ENCODE results near the gene ASTN2.

Gene ASTN2

DNA sequence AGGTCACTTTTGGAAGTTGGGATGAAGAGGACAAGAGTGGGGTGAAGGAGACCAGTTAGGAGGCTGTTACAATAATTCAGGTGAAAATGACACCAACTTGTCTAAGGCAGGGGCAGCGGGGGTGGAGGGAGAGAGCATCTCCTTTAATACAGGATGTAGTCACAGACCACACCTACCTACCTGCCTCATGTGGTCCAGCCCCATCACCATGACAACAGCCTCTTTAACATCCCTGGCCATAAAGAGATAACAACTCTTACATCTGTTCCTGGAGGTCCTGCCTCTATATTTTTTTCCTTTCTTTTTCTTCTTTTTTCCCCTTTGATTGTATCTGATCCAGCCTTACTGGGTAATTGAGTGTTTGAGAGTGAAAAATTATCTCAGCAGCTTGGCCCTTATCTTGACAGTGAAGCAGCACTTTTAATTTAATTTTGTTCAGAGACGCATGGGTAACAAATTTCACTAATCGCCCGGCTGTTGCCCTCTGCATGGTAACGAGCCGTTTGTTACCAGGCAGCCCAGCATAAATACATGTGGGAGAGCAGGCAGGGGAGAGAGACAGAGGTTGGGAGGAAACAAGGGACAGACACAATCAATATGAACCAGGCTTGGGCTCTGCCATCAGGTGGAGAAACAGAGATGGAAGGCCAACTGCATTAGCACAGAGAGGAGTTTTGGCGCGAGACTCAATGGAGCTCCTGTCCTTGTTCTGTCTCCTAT is 338.1 kb downstream of the ASTN2 start:
- DNase-seq (ENCODE audit: low read depth, low spot score) = no peak

DNA sequence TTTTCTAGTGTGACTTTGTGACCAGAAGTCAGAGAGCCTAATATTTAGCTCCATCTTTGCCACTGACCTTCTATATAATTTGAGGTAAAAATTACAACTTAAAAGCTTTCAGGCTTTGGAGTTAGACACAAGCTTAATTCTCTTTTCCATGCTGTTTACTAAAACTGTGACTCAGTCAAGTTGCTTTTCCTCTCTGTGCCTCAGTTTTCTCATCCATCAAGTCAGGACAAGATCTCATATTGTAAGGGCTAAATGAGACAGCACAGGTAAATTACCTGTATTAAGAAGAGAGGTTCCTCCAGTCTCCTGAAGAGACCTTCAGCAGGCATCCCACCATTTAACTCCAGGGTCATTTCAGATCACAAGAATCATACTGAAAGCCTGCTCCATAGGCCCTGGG is 339.2 kb downstream of the ASTN2 start:
- DNase-seq (ENCODE audit: low read depth, low spot score) = no peak

DNA sequence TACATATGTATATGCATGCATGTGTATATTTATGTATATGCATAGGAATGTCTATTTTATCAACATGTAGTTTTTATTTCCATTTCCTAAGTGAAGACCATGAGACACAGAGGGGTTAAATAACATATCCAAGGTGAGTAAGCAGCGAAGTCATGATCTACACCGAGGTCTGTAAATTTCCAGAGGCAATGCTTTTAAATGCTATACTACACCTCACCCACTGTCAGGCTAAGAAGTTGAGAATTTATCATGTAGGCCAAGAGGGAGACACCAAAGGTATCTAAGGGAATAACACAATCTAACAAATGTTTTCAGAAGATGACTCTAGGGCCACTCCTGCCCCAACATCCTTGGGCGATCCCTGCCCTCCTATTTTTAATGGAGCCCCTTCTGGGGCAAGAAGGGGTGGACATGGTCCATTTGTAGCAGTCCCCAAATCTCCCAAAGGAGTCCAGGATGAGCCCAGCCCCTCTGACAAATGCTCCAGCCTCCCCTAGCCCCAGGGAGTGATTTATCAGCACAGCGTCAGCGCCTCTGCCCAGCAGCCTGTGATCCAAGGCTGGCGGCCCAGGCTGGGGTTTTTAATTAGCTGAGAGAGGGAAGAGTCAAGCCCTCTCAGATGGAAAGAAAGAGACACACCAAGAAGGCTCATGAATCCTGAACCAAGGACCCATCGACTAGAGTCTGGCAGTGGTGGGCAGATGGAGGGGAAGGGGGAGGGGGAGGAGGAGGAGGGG is 339.9 kb downstream of the ASTN2 start:
- DNase-seq (ENCODE audit: low read depth, low spot score) = peak; percentile 61

DNA sequence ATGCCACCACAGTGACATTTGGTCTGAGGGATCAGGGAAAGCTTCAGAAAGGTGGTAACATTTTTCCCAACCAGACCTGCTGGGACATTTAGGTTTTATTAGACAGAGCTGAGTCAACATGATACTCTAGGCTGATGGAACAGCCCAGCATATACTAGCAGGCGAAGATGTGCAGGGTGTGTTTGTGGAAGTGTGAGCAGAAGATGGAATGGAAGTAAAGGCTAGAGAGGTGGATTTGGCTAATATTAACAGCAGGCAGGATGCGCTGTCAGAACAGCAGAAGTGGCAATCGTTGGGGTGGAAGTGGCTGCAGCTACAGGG is 340.6 kb downstream of the ASTN2 start:
- DNase-seq (ENCODE audit: low read depth, low spot score) = no peak

DNA sequence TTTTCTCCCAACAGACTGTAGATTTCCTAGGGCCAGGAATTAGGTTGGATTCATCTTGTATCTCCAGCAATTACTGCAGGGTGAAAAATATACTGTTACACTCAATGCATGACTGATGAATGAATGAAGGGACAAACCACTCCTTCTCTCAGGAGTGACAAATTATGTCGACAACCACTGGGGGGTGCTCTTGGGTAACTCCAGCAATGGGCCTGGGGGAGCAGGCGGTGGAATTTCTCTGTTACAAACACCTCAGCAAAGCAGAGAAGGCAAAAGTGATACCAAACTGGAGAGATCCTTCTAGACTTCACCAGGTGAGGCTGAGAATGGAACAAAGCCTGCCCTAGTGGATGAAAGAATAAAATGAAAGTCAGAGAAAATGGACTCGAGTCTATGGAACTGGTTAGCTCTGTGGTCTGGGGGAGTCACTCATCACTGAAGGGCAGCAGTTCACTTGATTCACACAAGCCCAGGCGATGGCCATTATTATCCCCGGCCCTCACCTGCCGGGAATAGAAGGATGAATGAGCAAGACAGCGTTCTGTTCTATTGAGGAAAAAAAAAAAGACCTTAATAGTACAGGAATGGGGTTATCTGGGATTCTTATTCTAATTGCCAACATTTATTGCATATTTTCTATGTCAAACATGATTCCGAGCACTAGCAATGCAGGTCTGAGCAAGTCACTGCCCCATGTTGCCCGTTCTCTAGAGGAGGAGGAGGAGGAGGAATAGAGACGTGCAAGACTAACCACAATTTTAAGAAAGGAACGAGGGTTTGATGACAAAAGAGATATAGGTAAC is 341.1 kb downstream of the ASTN2 start:
- peak; percentile 66 for DNase-seq (ENCODE audit: low read depth, low spot score)

DNA sequence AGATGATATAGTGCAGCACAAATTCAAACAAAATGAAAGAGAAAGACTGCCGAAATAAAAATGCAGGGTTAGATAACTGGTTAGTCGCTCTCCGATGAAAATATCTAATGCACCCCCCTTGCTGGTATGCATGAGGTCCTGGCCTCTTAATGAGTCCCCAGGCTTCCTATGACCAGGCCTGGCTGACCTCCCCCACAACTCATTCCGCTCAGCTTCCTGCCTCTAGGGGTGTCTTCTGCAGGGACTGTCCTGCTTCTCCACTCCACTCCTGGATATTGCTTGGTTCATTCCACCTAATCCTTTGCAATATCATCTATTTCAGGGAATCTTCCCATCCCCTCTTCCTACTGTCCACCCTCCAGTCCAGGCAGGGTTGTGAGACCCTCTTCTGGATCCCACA is 341.8 kb downstream of the ASTN2 start:
- no peak for DNase-seq (ENCODE audit: low read depth, low spot score)

DNA sequence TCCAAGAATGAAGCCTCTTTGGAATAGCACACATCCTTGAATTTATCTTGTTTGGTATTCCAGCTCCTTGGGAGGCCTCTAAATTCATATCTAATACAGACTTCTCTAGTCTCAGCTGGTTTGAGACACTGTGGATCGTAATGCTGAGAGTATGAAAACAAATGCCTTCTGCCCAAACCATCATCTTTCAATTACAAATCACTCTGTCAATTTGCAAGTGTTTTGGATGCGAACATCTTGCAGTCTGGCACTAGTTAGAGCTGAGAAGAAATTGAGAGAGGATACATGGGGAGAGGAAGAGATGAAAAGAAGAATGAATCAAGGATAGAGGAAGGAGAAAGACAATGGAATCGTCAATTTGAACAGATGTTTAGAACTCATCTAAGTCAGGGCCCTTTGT is 342.6 kb downstream of the ASTN2 start:
- no peak for DNase-seq (ENCODE audit: low read depth, low spot score)

DNA sequence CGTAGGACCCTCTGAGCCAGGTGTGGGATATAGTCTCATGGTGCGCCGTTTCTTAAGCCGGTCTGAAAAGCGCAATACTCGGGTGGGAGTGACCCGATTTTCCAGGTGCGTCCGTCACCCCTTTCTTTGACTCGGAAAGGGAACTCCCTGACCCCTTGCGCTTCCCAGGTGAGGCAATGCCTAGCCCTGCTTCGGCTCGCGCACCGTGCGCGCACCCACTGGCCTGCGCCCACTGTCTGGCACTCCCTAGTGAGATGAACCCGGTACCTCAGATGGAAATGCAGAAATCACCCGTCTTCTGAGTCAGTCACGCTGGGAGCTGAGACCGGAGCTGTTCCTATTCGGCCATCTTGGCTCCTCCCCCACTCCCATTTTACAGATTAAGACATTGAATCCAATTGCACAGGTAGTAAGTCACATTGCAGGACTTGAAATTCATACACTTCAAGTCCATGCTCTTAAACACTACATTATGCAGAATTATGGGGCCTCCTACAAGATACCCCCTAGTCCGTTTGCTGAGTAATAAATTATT is 343.1 kb downstream of the ASTN2 start:
- DNase-seq (ENCODE audit: low read depth, low spot score) = peak; percentile 49

DNA sequence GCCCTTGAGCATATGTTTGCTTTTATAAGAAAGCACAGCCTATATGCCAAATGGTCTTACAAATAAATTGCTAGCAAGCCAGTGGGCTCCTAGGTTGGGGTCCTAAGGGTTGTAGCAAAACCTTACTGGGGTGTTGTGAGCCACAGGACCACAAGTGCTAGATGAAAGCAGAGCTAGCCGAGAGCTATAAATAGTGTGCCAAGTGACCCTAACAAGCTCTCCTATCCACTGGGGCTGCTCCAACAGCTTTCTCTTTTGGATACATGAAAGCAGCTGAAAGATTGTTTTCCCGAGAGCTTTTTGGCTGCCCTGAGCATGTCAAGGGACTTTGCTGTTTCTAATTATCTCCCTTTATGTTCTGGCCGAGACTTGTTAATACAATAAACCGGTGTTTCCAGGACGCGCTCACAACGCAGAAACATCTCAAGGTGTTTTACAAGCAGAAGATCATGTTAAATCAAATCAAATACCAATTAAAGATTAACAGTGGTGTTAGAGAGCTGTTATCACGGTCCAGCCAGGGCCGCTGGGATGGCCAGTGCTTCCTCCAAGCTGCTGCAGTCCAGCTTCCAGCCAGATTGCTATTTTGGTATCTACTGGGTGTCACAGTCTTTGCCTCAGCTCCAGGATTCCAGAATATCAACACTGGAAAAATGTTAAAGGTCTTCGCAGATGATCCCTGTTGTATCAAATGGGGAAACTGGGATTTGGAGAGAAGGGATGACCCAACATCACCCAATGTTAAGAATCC is 351.0 kb downstream of the ASTN2 start:
- no peak for DNase-seq (ENCODE audit: low read depth, low spot score)

DNA sequence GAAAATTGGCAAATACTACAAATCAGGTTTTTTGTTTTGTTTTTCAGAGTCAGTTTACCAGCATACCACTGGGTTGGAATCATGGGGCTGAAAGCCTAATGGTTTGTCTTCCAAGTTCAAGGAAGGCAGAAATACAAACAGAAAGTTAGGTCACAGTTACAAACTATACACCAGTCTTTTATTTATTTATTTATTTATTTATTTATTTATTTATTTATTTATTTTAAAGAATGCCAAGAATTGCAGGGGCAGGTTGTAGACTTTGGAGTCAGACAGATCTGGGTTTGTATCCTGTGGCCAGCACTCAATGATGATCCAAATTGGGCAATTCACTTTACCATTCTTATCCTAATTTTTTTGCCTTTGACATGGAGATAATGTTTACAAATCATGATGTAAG is 353.9 kb downstream of the ASTN2 start:
- no peak for DNase-seq (ENCODE audit: low read depth, low spot score)

DNA sequence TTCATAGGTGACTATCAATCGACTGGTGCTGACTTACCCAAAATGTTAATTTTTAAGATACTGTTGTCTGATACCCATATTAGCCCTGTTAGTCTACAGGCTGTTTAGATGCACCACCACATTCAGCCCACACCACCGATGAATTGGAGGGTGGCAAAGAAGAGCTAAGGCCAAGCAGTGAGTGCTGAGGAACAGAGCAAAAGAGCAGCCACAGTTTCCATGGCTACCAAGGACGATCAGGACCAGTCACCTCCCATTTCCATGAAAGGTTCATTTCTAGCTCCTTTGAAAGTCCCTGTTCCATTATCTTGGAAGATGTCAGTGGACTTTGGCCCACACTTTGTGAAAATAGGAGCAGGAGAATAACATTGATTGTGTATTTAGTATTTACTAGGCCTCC is 364.9 kb downstream of the ASTN2 start:
- DNase-seq (ENCODE audit: low read depth, low spot score) = no peak

DNA sequence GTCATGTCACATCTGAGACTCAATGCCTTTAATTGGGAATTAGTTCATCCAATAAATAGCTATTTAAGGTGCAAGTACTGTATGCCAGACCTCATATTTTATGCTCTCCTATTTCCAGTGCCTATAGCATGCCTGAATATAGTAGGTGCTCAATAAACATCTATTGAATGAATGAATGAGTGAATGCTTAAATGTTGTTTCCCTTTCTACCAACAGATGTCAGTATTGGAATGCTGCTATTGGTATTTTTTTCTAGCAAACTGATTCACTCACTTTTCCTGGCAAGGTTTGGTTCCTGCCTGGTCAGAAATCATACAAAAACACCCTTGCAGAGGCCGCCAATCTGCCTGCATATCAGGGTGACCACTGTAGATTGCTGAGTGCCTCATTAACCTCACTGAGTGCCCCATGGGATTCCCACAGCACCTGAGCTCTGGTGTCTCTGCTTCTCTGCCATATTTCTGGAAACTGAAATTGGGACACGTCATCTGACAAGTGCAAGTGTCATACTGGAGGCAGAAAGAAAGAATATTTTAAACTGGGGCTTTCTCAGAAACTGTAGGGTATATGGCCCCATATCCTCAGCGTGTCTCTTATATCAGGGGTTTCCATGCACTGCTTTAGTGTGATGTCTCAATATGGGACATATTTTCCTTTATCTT is 368.1 kb downstream of the ASTN2 start:
- DNase-seq (ENCODE audit: low read depth, low spot score) = no peak

DNA sequence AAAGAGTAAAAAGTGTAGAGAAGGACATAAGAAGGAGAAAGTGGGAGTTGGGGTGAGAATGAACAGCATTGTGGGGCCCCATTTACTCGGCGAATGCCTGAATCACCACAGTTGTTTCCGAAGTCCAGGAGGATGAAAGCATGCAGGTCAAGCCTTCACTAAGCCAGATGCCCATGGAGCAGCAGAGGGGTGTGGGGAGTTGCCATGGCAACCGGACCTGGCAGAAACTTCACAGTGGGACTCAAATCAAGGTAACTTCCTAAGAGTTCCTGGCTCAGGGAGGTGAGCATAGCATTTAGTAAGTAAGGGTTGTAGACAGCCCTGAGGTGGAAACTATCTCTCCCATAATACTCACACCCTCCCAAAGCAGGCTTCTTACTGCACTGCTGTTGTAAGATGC is 370.6 kb downstream of the ASTN2 start:
- peak; percentile 20 for DNase-seq (ENCODE audit: low read depth, low spot score)

DNA sequence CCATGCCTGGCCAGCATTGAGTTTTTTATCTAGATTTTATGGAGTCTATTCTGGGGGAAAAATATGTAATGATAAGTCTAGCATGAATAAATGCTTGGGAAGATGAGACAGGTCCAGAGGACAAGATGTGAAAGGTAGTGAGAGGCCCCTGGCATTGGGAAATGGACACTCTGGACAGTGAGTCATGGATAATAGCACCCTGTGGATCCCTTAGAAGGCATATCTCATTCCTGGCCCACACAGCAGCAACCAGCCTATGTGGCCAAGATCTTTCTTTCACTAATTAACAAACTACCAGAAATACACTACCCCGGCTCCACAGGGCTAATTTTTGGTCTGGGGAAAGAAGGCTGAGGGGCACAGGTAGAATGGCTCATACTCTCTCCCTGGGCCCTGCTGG is 371.7 kb downstream of the ASTN2 start:
- no peak for DNase-seq (ENCODE audit: low read depth, low spot score)

DNA sequence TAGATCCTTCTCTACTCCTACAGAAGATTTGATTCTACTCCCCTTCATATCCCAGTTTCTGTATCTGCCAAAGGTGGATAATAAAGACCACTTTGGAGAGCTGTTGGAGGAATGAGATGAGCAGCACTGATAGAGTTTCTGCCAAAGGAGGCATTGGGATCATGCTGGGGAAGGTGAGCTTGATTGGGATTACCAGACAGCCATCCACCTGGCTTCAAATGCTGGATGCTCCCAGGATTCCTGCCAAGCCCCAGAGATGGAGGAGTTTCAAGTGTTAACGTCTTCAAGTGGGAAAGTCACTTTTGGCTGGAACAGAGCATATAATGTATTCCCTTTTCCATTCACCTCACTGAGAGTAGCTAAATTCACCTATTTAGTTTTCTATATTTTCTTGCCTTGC is 379.3 kb downstream of the ASTN2 start:
- no peak for DNase-seq (ENCODE audit: low read depth, low spot score)

DNA sequence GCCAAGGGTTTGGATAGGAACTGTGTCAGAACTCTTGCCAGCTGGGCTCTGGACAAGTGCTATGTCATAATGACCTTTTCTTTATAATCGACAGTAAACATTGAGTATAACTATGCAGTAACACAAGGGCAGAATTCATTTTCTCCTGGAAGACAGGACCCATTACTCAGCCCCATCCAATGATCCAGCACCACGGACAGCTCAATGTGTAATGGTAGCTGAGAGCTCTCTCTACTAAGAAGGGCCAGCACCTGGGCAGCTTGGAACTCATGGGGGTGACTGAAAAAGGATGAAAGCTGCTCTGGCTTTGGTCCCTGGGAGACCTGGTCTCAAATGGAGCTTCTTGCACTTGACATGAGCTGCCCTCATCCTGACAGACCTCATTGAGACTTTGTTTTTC is 380.0 kb downstream of the ASTN2 start:
- DNase-seq (ENCODE audit: low read depth, low spot score) = peak; percentile 28

DNA sequence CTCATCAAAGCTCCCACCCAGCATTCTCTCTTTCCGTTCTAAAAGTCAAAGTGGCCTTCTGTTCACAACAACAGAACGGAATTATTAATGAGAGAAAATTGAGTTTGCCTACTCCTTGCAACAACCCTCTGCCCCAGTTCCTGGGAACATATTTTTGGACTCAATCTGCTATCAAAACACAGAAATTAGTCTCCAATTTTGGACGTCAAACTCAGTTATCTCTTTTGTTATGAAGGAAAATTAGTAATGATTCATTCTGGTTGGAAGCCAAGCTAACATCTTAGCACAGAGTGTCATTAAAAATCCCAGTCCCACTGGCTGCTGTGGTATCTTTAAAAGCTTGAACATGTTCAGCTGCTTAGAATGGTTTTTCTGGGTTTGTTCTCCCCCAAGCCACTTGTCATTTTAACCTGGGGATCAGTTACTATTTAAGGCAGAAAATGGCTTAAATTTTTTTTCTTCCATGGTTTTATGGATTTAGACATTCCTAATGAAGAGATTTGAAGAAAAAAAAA is 384.5 kb downstream of the ASTN2 start:
- no peak for DNase-seq (ENCODE audit: low read depth, low spot score)

DNA sequence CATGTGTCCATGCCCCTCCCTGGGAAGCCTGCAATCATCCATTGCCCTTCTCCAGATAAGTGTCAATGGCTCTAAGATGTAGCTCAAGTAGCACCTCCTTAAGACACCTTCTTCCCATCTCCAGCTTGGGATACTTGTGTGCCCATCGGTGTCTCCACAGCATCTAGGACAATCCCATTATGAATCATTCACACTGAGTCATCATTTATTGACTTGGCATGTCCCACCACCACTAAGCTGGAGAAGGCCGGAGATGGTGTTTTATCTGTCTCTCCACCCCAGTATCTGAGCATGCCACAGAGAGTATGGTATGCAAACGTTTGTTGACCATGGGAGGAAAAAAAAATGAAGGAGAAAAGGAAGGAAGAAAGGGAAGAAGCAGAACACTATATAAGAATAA is 385.5 kb downstream of the ASTN2 start:
- no peak for DNase-seq (ENCODE audit: low read depth, low spot score)

DNA sequence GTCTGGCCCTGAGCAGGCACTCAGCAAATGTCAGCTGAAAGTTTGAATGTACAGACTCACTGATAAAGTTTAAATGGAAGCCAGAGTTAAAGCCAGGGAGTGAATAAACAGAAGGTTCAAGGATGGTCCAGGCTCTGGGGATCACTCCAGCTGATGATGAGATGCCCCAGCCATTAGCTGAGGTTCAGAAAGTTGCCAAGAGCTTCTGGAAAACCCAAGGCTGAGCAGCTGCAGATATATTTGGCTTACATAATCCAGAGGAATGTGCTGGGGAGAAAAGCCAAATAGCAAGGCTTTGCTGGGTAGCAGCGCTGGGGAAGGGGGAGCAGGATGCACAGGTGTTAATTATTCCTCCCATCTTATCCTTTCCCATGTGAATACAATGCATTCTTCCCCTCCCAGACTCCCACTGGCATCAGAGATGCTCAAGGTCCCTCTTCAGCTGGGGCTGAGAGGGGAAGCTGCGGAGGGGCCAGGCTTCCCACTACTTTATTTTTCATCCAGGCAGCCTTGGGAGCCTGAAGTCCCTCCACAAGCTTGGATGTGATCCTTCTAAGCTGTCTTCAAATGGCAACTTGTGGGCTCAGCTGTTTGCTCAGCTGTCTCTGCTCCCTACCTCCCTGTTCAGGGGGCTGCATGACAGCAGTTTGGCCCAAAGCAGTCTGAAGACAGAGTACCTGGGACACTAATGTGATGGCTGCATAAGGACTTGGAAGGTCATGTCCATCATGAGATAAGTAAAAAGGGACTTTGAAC is 386.6 kb downstream of the ASTN2 start:
- DNase-seq (ENCODE audit: low read depth, low spot score) = no peak

DNA sequence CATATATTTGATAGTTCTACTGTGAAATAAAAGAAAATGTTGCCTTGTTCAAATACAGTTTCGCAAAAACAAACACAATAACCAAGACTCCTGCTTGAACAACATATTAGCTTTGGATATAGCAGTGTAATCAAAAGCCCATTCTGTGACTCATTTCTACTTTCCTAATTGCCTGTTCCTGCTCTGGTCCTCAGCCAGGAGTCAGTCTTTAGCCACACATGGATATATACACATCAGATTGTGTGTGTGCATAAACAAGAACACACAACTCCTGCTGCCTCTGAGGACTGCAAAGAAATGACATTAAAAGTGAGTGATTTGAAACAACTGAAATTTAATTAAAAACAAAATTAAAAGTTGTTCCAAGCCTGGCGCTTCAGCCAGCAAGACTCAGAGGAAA is 393.0 kb downstream of the ASTN2 start:
- DNase-seq (ENCODE audit: low read depth, low spot score) = no peak

Data from ELF-1 (cell line).